HG02642 (cell line): ENCODE results near the gene PANX2.

Source experiments
- ATAC-seq: cut with Tn5 transposase; IDR thresholded peaks from one replicate; pipeline ENCODE4 v1.9.1; 2021; ENCODE audit warnings: mild to moderate bottlenecking; ENCODE audit not compliant: unreplicated experiment, poor library complexity

PANX2 gene

DNA sequence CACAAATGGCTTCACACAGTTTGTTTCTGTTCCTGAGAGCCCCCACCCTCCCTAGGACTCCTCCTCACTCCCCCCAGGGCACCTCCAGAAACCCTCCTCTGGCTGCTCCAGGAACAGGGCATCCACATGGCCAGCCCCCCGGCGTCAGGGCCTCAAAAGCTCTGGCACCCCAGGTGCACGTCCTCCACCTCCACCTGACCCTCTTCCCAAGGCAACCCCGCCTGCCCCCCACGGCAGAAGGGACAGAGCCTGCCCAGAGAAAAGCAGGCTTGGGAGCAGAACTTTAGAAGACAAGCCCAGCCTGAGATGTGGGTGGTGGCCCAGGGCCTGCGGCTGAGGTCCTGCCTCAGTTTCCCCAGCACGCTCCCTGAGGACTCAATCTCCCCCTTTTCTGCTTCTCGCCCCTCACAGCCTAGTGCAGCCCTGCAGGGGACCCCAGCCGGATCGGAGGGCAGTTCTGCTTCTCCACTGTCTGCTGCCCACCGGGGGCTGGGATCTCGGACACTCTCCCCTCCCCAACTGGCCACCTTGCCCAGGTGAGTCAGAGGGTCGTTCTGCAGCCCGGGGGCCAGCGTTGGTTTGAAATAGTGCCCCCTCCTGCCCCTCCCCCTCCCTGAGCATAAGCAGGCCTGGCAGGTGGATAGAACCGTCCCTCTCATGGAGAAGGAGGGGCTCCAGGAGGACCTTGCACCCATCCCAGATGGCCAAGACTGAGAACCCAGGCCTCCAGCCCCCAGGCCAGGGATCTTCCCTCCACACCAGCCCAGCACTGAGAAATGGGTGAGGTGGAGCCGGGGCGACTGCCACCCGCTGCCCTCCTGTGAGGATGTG, 12.8 kb downstream of the PANX2 start:
- no peak for ATAC-seq

GRCh38 chr22:50184004-50184901, 13.7 kb downstream of the PANX2 start:
- ATAC-seq, result no peak

GRCh38 chr22:50184902-50185374, 14.4 kb downstream of the PANX2 start:
- ATAC-seq, result no peak

GRCh38 chr22:50185375-50186087, 15.0 kb downstream of the PANX2 start, which contains the start of gene TRABD:
Gene TRABD (plus strand): TSS chr22:50185913. CDS start chr22:50193061, 7,148 bp downstream.
- ATAC-seq, result peak; percentile 40

- ATAC-seq, result no peak
These were observed 15.7 kb downstream of the PANX2 start for GRCh38 chr22:50186181-50186714.

DNA sequence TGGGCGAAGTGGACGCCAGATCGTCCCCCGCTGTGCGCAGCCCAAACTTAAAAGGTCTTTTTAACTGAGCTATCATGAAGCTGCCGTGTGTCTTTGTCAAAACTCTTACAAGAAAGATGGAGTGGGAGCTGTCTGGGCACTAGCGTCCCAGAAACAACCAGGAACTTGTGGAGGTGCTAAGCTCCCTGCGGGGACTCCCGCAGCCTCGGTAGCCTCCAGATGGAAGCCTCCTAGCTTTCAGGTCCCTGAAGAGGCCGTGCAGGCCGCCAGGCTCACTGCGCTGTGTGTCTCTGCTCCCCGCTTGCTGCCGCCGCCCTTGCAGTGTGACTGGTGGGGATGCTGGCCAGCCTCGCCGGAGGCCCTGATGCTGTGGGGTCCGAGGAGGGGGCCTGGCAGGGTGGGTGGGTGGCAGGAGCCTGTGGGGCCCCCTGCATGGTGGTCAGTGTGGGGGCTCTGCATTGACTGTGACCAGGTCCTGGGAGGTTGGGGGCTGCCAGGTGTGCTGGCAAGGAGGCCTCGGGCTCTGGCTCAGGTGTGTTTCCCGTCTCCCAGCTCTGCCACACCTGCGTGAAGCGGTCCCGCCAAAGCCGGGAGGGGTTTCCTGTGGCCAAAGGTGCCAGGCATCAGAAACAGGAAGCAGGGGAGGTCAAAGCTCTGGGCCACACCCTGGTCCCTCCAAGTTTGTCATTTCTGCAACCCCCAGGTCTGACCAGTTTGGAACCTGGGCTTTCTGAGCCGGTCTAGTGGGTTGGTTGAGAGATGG, 16.4 kb downstream of the PANX2 start:
- no peak for ATAC-seq

DNA sequence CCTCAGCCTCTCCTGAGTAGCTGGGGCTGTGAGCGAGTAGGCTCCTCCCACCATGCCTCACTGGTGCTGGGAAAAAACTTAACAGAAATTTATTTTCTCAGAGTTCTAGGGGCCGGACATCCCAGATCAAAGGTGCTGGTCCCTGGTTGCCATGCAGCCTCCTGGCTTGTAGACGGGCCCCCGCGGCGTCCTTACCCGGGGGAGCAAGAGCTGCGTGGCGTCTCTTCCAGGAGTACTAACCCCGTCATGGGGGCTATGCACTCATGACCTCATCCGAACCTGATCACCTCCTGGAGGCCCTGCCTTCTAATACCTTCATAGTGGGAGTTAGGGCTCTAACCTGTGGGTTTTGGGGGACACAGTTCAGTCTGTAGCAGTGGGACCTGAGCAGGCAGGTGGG, 17.8 kb downstream of the PANX2 start:
- ATAC-seq, result no peak

DNA sequence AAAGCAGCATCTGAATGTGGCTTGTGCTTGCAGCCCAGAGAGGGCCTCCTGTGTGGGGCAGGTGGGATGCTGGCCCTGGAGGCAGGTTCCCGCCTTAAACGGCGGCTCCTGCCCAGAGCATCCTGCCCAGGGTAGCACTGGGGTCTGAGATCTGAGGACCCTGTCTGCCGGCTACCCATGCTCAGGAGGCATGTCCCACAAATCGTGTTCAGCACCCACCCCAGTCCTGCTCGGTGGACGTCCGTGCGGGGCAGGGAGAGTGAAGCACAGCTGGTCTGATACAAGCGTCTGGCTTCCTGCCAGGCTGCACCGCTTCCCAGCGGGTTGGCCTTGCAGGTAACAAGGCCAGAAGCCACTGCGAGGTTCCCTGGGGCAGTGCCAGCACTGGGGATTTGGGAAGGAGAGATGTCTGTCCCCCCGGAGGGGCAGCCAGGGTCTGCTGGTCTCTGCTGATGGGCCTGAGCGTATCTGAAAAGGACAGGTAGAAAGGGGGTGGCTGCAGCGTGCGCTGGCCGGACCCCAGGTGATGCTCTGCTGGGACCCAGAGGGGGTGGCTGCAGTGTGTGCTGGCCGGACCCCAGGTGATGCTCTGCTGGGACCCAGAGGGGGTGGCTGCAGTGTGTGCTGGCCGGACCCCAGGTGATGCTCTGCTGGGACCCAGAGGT, 18.8 kb downstream of the PANX2 start:
- no peak for ATAC-seq

- ATAC-seq, result no peak
These were observed 19.3 kb downstream of the PANX2 start for GRCh38 chr22:50189849-50190181.

DNA sequence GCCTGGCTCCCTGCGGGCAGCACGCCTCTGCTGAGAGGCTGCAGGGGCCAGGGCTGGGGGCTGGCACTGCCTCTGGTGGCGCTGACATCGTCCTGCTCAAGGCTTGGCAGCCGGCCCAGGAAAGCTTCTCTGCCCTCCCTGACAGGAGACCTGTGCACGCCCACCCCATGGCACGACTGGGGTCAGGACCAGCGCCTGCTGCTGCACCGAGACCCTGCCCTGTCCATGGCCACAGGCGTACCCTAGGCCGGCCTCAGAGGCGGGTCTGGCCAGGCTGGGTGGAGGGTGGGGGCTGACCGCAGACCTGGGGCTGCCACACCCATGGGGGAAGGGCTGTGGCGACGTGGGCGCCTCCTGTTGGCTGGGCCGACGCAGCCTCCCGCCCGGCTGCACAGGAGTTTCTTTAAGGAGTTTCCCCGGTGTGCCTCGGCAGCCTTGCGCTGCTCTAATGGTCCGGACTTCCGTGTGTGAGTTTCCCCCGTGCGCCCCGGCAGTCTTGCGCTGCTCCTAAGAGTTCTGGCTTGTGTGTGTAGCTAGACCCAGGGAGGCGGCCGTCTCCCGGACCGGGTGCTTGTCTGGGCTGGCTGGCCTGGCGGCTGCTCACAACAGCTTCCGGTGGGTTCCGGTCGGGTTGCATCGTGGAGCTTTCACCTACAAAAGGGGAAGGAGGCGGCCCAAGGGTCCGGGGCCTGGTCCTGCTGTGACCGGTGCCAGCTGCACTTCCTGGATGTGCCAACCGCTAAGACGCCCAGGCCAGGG, 19.8 kb downstream of the PANX2 start:
- ATAC-seq, result peak; percentile 44

- no peak for ATAC-seq
These were observed 20.6 kb downstream of the PANX2 start for GRCh38 chr22:50190941-50191741.

- ATAC-seq, result no peak
These were observed 22.1 kb downstream of the PANX2 start for GRCh38 chr22:50192436-50193204.

- no peak for ATAC-seq
These were observed 23.1 kb downstream of the PANX2 start for GRCh38 chr22:50193621-50194020.

DNA sequence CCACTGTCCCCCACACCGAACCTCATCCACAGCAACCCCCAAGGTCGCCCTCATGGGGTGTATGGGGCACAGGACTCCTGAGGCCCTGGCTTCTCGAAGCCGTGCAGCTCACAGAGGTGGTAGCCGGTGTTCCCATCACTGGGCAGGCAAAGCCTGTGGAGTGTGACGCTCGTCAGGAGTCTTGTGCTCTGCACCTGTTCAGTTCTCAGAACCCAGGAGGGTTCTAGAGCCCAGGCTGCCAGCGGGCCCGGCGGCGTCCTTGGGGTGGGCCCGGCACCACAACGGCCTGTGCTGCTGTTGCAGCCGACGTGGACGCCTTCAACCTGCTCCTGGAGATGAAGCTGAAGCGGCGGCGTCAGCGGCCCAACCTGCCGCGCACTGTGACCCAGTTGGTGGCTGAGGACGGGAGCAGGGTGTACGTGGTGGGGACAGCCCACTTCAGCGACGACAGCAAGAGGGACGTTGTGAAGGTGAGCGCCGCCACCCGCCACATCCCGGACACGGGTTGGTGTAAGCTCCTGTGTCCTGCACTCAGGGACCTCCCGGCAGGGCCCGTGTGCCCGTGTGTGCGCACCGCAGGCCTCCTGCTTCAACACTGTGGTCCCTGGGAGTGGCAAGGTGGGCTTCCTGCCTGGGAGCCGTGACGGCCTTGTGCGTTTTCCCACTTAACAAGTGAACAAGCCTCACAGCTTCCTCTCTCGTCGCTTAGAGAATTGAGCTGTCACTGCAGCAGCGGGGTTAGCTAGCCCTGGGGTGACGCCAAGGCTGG, 23.7 kb downstream of the PANX2 start:
- no peak for ATAC-seq

GRCh38 chr22:50196256-50196655, 25.7 kb downstream of the PANX2 start:
- no peak for ATAC-seq
